GM21529 (cell line): ENCODE measurements around the gene ATOSB.

ENCODE experiments used
- ATAC-seq: cut with Tn5 transposase; IDR thresholded peaks from one replicate; pipeline ENCODE4 v1.9.1; 2021; ENCODE audit not compliant: unreplicated experiment

ATOSB gene

DNA sequence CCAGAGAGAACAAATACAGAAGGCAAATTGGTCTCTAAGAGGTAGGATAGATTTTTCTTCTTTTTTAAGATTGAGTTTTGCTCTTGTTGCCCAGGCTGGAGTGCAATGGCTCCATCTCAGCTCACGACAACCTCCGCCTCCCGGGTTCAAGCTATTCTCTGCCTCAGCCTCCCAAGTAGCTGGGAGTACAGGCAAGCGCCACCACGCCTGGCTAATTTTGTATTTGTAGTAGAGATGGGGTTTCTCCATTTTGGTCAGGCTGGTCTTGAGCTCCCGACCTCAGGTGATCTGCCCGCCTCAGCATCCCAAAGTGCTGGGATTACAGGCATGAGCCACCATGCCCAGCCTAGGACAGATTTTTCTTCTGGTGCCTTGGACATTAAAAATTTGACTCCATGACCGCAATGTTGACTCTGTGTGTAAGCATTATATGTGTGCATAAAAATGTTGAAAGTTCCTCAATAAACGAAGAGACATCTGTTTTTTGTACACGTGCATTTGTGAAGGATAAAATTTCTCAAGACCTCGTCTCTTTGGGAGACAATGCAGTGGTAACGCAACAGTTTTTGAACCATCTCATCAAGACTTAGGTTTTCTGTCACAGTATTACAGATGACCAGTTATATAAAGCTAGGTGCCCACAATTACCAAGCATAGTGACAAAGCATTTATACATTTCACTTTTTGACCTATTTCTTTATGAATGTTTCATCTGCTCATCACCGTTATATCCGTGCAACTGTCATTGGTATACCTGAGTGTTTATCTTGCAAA, 60.6 kb downstream of the ATOSB start:
- no peak for ATAC-seq

DNA sequence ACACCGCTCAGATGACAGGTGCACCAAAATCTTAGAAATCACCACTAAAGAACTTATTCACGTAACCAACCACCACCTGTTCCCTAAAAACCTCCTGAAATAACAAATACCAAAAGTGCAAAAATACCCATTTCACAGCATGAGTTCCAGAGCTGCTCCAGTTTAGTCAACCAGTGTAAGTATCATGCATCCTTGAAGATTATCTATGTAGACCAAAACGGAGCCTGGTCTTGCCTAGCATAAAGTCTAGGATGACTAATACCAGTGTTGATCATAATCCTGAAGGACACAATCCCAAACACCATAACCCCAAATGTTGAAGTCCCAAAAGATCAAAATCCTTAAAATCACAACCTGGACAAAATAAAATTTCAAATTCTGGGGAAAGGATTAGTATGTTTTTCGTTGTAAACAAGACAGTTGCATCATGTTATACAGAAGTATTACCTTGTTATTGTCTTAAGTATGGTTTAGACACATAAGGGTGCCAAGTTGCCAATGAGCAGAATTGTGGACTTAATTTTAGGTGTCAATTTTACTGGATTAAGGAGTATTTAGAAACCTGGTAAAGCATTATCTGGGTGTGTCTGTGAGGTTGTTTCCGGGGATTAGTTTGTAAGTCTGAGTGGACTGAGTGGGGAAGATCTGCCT, 61.4 kb downstream of the ATOSB start:
- no peak for ATAC-seq
